KG1 (cell line): Measurements from ENCODE around the gene FAM13C.
"Not testable (repeated sequence)": the region's sequence is repeated elsewhere in the genome, so short reads cannot be mapped to it uniquely, and the experiment has no call there.

Experiments used
- DNase-seq: peaks from one replicate; lab custom pipeline; 2025; lab: John Stamatoyannopoulos, UW

Gene FAM13C

GRCh38 chr10:59234816-59235429 lies 127.4 kb downstream of the FAM13C start:
- DNase-seq, result peak; percentile 16

- no peak for DNase-seq
These were observed 128.2 kb downstream of the FAM13C start for GRCh38 chr10:59234194-59234593.

GRCh38 chr10:59229441-59229840 lies 132.9 kb downstream of the FAM13C start:
- no peak for DNase-seq

- no peak for DNase-seq
These were observed 135.1 kb downstream of the FAM13C start for GRCh38 chr10:59227136-59227673.

GRCh38 chr10:59225211-59225610 lies 137.1 kb downstream of the FAM13C start:
- DNase-seq, result no peak

- not testable (repeated sequence) for DNase-seq
These were observed 138.8 kb downstream of the FAM13C start for GRCh38 chr10:59223597-59223996.

GRCh38 chr10:59222788-59223187 lies 139.6 kb downstream of the FAM13C start:
- no peak for DNase-seq

- DNase-seq, result no peak
These were observed 146.0 kb downstream of the FAM13C start for GRCh38 chr10:59216178-59216869.

GRCh38 chr10:59214160-59214559 lies 148.2 kb downstream of the FAM13C start:
- DNase-seq, result no peak

- no peak for DNase-seq
These were observed 150.0 kb downstream of the FAM13C start for GRCh38 chr10:59212301-59212798.

GRCh38 chr10:59206204-59206720 lies 156.1 kb downstream of the FAM13C start:
- no peak for DNase-seq
